Measurements from ENCODE around the gene NECTIN1.
"Not testable (repeated sequence)": the region's sequence is repeated elsewhere in the genome, so short reads cannot be mapped to it uniquely, and the experiment has no call there.

NECTIN1 gene

GRCh38 chr11:119602745-119603373 lies 126.1 kb downstream of the NECTIN1 start:
- DNase-seq (ENCODE audit: low spot score): no peak
- H3K27ac ChIP-seq: no peak overlapping the region
- TF ChIP-seq CTCF (IDR thresholded peaks at IDR 0.05): no peak

GRCh38 chr11:119599864-119600541 lies 129.0 kb downstream of the NECTIN1 start:
- Histone ChIP-seq H3K4me3 (no peak overlapping the region), H3K27ac (no peak overlapping the region)
- DNase-seq (ENCODE audit: low spot score): no peak
- TF ChIP-seq CTCF (IDR thresholded peaks at IDR 0.05): no peak

More at GRCh38 chr11:119602745-119603373, 126.1 kb downstream of the NECTIN1 start:
- H3K4me3 ChIP-seq: no peak overlapping the region

- H3K4me3 ChIP-seq; DNase-seq (ENCODE audit: low spot score); H3K27ac ChIP-seq: not testable (repeated sequence)
Observed at GRCh38 chr11:119595941-119596340, 133.1 kb downstream of the NECTIN1 start.

GRCh38 chr11:119594639-119595249 lies 134.3 kb downstream of the NECTIN1 start:
- TF ChIP-seq CTCF (IDR thresholded peaks at IDR 0.05): no peak
- Histone ChIP-seq H3K4me3 (no peak overlapping the region), H3K27ac (no peak overlapping the region)
- no peak for DNase-seq (ENCODE audit: low spot score)

GRCh38 chr11:119593346-119593745 lies 135.7 kb downstream of the NECTIN1 start:
- Histone ChIP-seq H3K27ac (no peak overlapping the region), H3K4me3 (no peak overlapping the region)
- DNase-seq (ENCODE audit: low spot score): no peak
- TF ChIP-seq CTCF (IDR thresholded peaks at IDR 0.05): no peak

- TF ChIP-seq CTCF (IDR thresholded peaks at IDR 0.05): no peak
- no peak overlapping the region for H3K4me3 ChIP-seq
- H3K27ac ChIP-seq: no peak overlapping the region
- DNase-seq (ENCODE audit: low spot score): no peak
Observed at GRCh38 chr11:119592642-119593041, 136.4 kb downstream of the NECTIN1 start.

GRCh38 chr11:119591836-119592310 lies 137.1 kb downstream of the NECTIN1 start:
- no peak for TF ChIP-seq CTCF (IDR thresholded peaks at IDR 0.05)
- H3K27ac ChIP-seq: no peak overlapping the region
- DNase-seq (ENCODE audit: low spot score): no peak

More at GRCh38 chr11:119591836-119592310, 137.1 kb downstream of the NECTIN1 start:
- H3K4me3 ChIP-seq: no peak overlapping the region

All from coronary artery (tissue), 2 donors.